ENCODE data around the gene FCN2. TPM values are rescaled to one million over a fixed set of nuclear protein-coding genes. Genes with fewer than 3 reads are reported as not detected.

Gene FCN2
- total and polyA plus RNA-seq, 2 of the 4 experiments (the other 2 are of a cell fraction) = not detected

GRCh38 chr9:134834957-134835419 lies 45.6 kb upstream of the FCN2 start:
- Histone ChIP-seq H2AK5ac (ENCODE audit: low read depth, low read length) (no peak overlapping the region), H4K20me1 (ENCODE audit: insufficient read depth, low read length) (peaks cover 28% of the 10 kb centered on the region), H3K4ac (ENCODE audit: low read depth, low read length) (no peak overlapping the region), H3K9me3 (ENCODE audit: control insufficient read depth, insufficient read depth, low read length) (no peaks in the 10 kb centered on the region), H3K9ac (ENCODE audit: low read depth, low read length) (no peak overlapping the region), H2BK5ac (ENCODE audit: low read depth, low read length, poor library complexity, severe bottlenecking) (no peak overlapping the region), H3K23ac (ENCODE audit: low read depth, low read length) (no peak overlapping the region), H4K91ac (ENCODE audit: insufficient read depth, low read depth, low read length) (no peak overlapping the region), H3K36me3 (ENCODE audit: control insufficient read depth, insufficient read depth, low read length) (peaks cover 94% of the 10 kb centered on the region), H4K8ac (ENCODE audit: low read depth in 2 of 2, low read length in 2 of 2) (no peak overlapping the region), H3K14ac (replicated peaks; ENCODE audit: low read depth, low read length) (no peak overlapping the region), H4K5ac (ENCODE audit: low read depth, low read length) (no peak overlapping the region), H2AFZ (replicated peaks; ENCODE audit: low read length, poor library complexity) (no peak overlapping the region), H3K4me2 (ENCODE audit: low read depth, low read length) (no peak overlapping the region), H3K4me1 (ENCODE audit: control insufficient read depth, insufficient read depth, low read length) (no peaks in the 10 kb centered on the region), H2BK20ac (ENCODE audit: low read depth, low read length) (no peak overlapping the region), H2AK9ac (replicated peaks; ENCODE audit: low read depth, low read length, poor library complexity) (no peak overlapping the region), H3K9me1 (ENCODE audit: insufficient read depth, low read length) (0 out of 2 replicates have a peak, but pooled peaks cover 3% of the 10 kb centered on the region), H2BK120ac (ENCODE audit: low read depth, low read length) (no peak overlapping the region), H3K4me3 (ENCODE audit: insufficient read depth, low read depth, low read length) (no peak overlapping the region), H2BK15ac (ENCODE audit: low read depth, low read length) (no peak overlapping the region), H3K18ac (ENCODE audit: low read depth, low read length) (no peak overlapping the region), H3K56ac (ENCODE audit: extremely low read depth, insufficient read depth, low read length) (no peak overlapping the region), H3K79me1 (ENCODE audit: low read depth in 1 of 2, low read length in 2 of 2) (peaks cover 4 to 12% of the 10 kb centered on the region in 2 experiments; a peak in 3 of 4 replicates), H3K27me3 (ENCODE audit: control insufficient read depth, insufficient read depth, low read length) (no peaks in the 10 kb centered on the region), H3K27ac (ENCODE audit: insufficient read depth, low read length) (no peak overlapping the region)
- dilution Hi-C loops (cut with HindIII; ENCODE audit: low sequenced_read_pairs, unreplicated experiment) (no loop called here), in situ Hi-C loops (cut with MboI; ENCODE audit: low sequenced_read_pairs) (no loop called here), intact Hi-C loops (cut with micrococcal nuclease) (no loop called here)
- WGBS, 2 experiments (ENCODE audit: extremely low coverage in 2 of 2, insufficient read length in 1 of 2) = 98% methylated on average over 7 of the region's 25 CpGs; no CpG with 5 or more reads in 1 of the 2 experiments
- no TSS peak for BruUV-seq (replicated peaks)
- ChIA-PET POLR2A (ENCODE audit: unreplicated experiment) (no interaction called here), CTCF (no interaction called here)
- no peak for DNase-seq
- TF ChIP-seq RAD21 (IDR thresholded peaks at IDR 0.05; ENCODE audit: low read length) (no peak), BHLHE40 (IDR thresholded peaks at IDR 0.05; ENCODE audit: low read depth, low read length) (no peak), RFX5 (IDR thresholded peaks at IDR 0.05; ENCODE audit: low read depth, low read length) (no peak), NFE2L2 (IDR thresholded peaks at IDR 0.05; ENCODE audit: low read depth, low read length) (no peak), MAFK (IDR thresholded peaks at IDR 0.05; ENCODE audit: low read depth, low read length) (no peak), ELK1 (IDR thresholded peaks at IDR 0.05; ENCODE audit: borderline replicate concordance, low read depth, low read length) (no peak), FOS (IDR thresholded peaks at IDR 0.05; ENCODE audit: low read depth, low read length) (no peak), CTCF (conservative IDR thresholded peaks at IDR 0.05; ENCODE audit: low read depth, low read length) (no peak), MAZ (IDR thresholded peaks at IDR 0.05; ENCODE audit: borderline replicate concordance, low read depth, low read length) (no peak), USF2 (IDR thresholded peaks at IDR 0.05; ENCODE audit: low read depth, low read length) (no peak), CEBPB (IDR thresholded peaks at IDR 0.05; ENCODE audit: low read depth, low read length) (no peak), SMC3 (IDR thresholded peaks at IDR 0.05; ENCODE audit: low read depth, low read length) (no peak), POLR2A (IDR thresholded peaks at IDR 0.05; ENCODE audit: low read depth, low read length) (no peak), MXI1 (IDR thresholded peaks at IDR 0.05; ENCODE audit: borderline replicate concordance, low read depth, low read length) (no peak), CHD1 (IDR thresholded peaks at IDR 0.05; ENCODE audit: low read depth, low read length) (no peak), RCOR1 (IDR thresholded peaks at IDR 0.05; ENCODE audit: insufficient replicate concordance, low read length) (no peak)
- ATAC-seq (ENCODE audit: low read depth) = no peak

Measured in IMR-90 (cell line).